ENCODE data around the gene ESPNL.

Gene ESPNL

DNA sequence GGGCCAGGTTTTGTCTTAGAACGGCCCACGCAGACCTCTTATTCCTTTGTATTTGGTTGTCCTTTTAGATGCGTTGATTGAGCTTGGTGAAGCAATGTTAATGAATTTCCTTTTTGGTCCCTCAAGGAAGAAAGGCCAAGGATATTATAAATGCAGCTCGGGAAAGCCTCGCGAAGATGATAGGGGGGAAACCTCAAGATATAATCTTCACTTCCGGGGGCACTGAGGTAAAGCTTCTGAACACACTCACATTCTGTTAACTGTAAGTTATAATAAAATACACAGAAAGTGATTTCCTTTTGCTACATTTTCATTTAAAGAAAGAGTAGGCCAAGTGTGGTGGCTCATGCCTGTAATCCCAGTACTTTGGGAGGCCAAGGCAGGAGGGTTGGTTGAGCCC lies 32.2 kb upstream of the ESPNL start:
- Histone ChIP-seq H4K91ac (ENCODE audit: low read length) (no peak overlapping the region), H3K36me3 (ENCODE audit: control insufficient read depth in 1 of 2, insufficient read depth in 2 of 2, low read depth in 1 of 2, low read length in 2 of 2) (peaks cover 28 to 71% of the 10 kb centered on the region in 2 experiments), H2BK120ac (ENCODE audit: low read depth, low read length) (no peak overlapping the region), H4K8ac (ENCODE audit: low read length) (no peak overlapping the region), H2BK12ac (ENCODE audit: low read length in 2 of 2) (no peak overlapping the region), H3K4me1 (ENCODE audit: control insufficient read depth, insufficient read depth, low read depth, low read length) (peaks cover 7% of the 10 kb centered on the region), H3K9me3 (ENCODE audit: control insufficient read depth, low read length) (peaks cover 14% of the 10 kb centered on the region), H3K9ac (ENCODE audit: low read length) (no peak overlapping the region), H3K27ac (ENCODE audit: low read length, poor library complexity, severe bottlenecking) (no peak overlapping the region), H3K4me3 (ENCODE audit: insufficient read depth in 1 of 2, low read depth in 1 of 2, low read length in 2 of 2) (no peak overlapping the region), H2AK5ac (ENCODE audit: low read length, severe bottlenecking) (no peak overlapping the region), H2AFZ (ENCODE audit: low read depth, low read length) (no peak overlapping the region), H3K4ac (ENCODE audit: low read depth in 1 of 2, low read length in 2 of 2) (no peak overlapping the region), H2BK5ac (ENCODE audit: low read depth, low read length, poor library complexity, severe bottlenecking) (no peak overlapping the region), H3K23ac (ENCODE audit: low read length in 2 of 2) (no peak overlapping the region), H3K14ac (ENCODE audit: low read length in 2 of 2) (no peak overlapping the region), H3K4me2 (ENCODE audit: low read length, poor library complexity, severe bottlenecking) (no peak overlapping the region), H3K18ac (ENCODE audit: low read depth in 1 of 2, low read length in 2 of 2) (no peak overlapping the region), H2BK15ac (ENCODE audit: low read depth, poor library complexity, severe bottlenecking) (no peak overlapping the region), H3K79me1 (replicated peaks; ENCODE audit: low read length, poor library complexity, severe bottlenecking) (peaks cover 15% of the 10 kb centered on the region), H3K27me3 (ENCODE audit: control insufficient read depth in 1 of 2, insufficient read depth in 1 of 2, low read length in 2 of 2) (no peaks in the 10 kb centered on the region)
- DNase-seq: no peak
- WGBS: 98% methylated on average over 6 of the region's 7 CpGs

DNA sequence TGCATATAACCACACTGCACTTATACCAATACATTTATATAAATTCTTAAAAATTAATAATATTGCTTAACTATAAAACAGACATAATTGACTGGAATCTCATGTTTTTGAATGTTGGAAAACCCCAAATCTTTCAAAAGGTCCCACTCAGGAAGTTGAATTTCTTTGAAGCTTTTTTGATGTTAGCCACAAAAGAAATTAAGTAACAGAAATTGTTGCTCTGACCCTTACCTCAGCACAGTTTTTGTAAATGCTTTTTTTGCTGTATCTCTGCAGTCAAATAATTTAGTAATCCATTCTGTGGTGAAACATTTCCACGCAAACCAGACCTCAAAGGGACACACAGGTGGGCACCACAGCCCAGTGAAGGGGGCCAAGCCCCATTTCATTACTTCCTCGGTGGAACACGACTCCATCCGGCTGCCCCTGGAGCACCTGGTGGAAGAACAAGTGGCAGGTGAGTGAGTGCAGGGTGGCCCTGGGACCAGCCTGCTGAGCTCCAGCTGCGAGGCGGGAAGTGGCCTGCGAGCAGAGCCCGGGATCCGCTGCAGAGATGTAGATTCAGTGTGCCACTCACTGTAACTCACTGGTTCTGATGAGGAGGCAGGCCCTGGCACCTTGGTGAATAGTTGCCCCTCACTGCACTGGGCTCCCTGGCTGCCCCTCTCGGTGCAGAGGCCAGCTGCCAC lies 31.0 kb upstream of the ESPNL start:
- Histone ChIP-seq H2BK12ac (ENCODE audit: low read length in 2 of 2) (no peak overlapping the region), H3K9me3 (ENCODE audit: control insufficient read depth, low read length) (peaks cover 24% of the 10 kb centered on the region), H2BK15ac (ENCODE audit: low read depth, poor library complexity, severe bottlenecking) (no peak overlapping the region), H3K23ac (ENCODE audit: low read length in 2 of 2) (no peak overlapping the region), H4K91ac (ENCODE audit: low read length) (no peak overlapping the region), H2AFZ (ENCODE audit: low read depth, low read length) (no peak overlapping the region), H3K14ac (ENCODE audit: low read length in 2 of 2) (no peak overlapping the region), H3K4me2 (ENCODE audit: low read length, poor library complexity, severe bottlenecking) (no peak overlapping the region), H3K27me3 (ENCODE audit: control insufficient read depth in 1 of 2, insufficient read depth in 1 of 2, low read length in 2 of 2) (no peaks in the 10 kb centered on the region), H3K79me1 (replicated peaks; ENCODE audit: low read length, poor library complexity, severe bottlenecking) (peaks cover 15% of the 10 kb centered on the region), H4K8ac (ENCODE audit: low read length) (no peak overlapping the region), H3K4me1 (ENCODE audit: control insufficient read depth, insufficient read depth, low read depth, low read length) (peaks cover 2% of the 10 kb centered on the region), H3K4me3 (ENCODE audit: insufficient read depth in 1 of 2, low read depth in 1 of 2, low read length in 2 of 2) (no peak overlapping the region), H3K27ac (ENCODE audit: low read length, poor library complexity, severe bottlenecking) (no peak overlapping the region), H3K36me3 (ENCODE audit: control insufficient read depth in 1 of 2, insufficient read depth in 2 of 2, low read depth in 1 of 2, low read length in 2 of 2) (peaks cover 31 to 76% of the 10 kb centered on the region in 2 experiments), H2BK120ac (ENCODE audit: low read depth, low read length) (no peak overlapping the region), H2BK5ac (ENCODE audit: low read depth, low read length, poor library complexity, severe bottlenecking) (no peak overlapping the region), H2AK5ac (ENCODE audit: low read length, severe bottlenecking) (no peak overlapping the region), H3K4ac (ENCODE audit: low read depth in 1 of 2, low read length in 2 of 2) (no peak overlapping the region), H3K9ac (ENCODE audit: low read length) (no peak overlapping the region), H3K18ac (ENCODE audit: low read depth in 1 of 2, low read length in 2 of 2) (no peak overlapping the region)
- WGBS: 97% methylated on average over 10 of the region's 10 CpGs
- no peak for DNase-seq

GRCh38 chr2:238069877-238070276 lies 30.3 kb upstream of the ESPNL start:
- H2AK5ac ChIP-seq (ENCODE audit: low read length, severe bottlenecking): no peak overlapping the region
- WGBS: 100% methylated on average over 8 of the region's 9 CpGs
- H3K18ac ChIP-seq (ENCODE audit: low read depth in 1 of 2, low read length in 2 of 2): no peak overlapping the region
- H3K36me3 ChIP-seq (ENCODE audit: control insufficient read depth in 1 of 2, insufficient read depth in 2 of 2, low read depth in 1 of 2, low read length in 2 of 2): peaks cover 31 to 71% of the 10 kb centered on the region in 2 experiments
- no peak overlapping the region for H2AFZ ChIP-seq (ENCODE audit: low read depth, low read length)
- H3K14ac ChIP-seq (ENCODE audit: low read length in 2 of 2): no peak overlapping the region
- H3K4me2 ChIP-seq (ENCODE audit: low read length, poor library complexity, severe bottlenecking): no peak overlapping the region
- H3K4me1 ChIP-seq (ENCODE audit: control insufficient read depth, insufficient read depth, low read depth, low read length): no peaks in the 10 kb centered on the region
- no peak overlapping the region for H3K23ac ChIP-seq (ENCODE audit: low read length in 2 of 2)
- H3K79me1 ChIP-seq (replicated peaks; ENCODE audit: low read length, poor library complexity, severe bottlenecking): peaks cover 13% of the 10 kb centered on the region
- H2BK5ac ChIP-seq (ENCODE audit: low read depth, low read length, poor library complexity, severe bottlenecking): no peak overlapping the region
- H2BK12ac ChIP-seq (ENCODE audit: low read length in 2 of 2): no peak overlapping the region
- H2BK120ac ChIP-seq (ENCODE audit: low read depth, low read length): no peak overlapping the region
- H3K9ac ChIP-seq (ENCODE audit: low read length): no peak overlapping the region
- no peak overlapping the region for H3K4me3 ChIP-seq (ENCODE audit: insufficient read depth in 1 of 2, low read depth in 1 of 2, low read length in 2 of 2)
- H3K4ac ChIP-seq (ENCODE audit: low read depth in 1 of 2, low read length in 2 of 2): no peak overlapping the region
- H3K9me3 ChIP-seq (ENCODE audit: control insufficient read depth, low read length): peaks cover 27% of the 10 kb centered on the region
- no peak overlapping the region for H3K27ac ChIP-seq (ENCODE audit: low read length, poor library complexity, severe bottlenecking)
- H4K8ac ChIP-seq (ENCODE audit: low read length): no peak overlapping the region
- no peak overlapping the region for H4K91ac ChIP-seq (ENCODE audit: low read length)
- DNase-seq: no peak
- H3K27me3 ChIP-seq (ENCODE audit: control insufficient read depth in 1 of 2, insufficient read depth in 1 of 2, low read length in 2 of 2): no peaks in the 10 kb centered on the region
- no peak overlapping the region for H2BK15ac ChIP-seq (ENCODE audit: low read depth, poor library complexity, severe bottlenecking)

DNA sequence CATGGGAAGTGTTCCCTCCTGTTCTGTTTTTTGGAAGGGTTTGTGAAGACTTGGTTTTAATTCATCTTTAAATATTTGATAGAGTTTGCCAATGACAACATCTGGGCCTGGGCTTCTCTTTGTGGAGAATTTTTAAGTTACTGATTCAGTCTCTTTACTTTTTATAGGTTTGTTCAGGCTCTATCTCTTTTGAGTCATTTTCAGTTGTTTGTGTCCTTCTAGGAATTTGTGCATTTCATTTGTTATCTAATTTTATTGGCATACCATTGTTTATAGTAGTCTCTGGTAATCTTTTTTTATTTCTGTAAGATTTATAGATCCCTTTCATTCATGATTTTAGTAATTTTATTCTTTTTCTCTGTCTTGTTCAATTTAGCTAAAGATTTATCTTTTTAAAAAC lies 24.7 kb upstream of the ESPNL start:
- Histone ChIP-seq H2BK120ac (ENCODE audit: low read depth, low read length) (no peak overlapping the region), H2BK5ac (ENCODE audit: low read depth, low read length, poor library complexity, severe bottlenecking) (no peak overlapping the region), H3K36me3 (ENCODE audit: control insufficient read depth in 1 of 2, insufficient read depth in 2 of 2, low read depth in 1 of 2, low read length in 2 of 2) (peaks cover 6 to 29% of the 10 kb centered on the region in 2 experiments), H4K8ac (ENCODE audit: low read length) (no peak overlapping the region), H3K9ac (ENCODE audit: low read length) (no peak overlapping the region), H3K4ac (ENCODE audit: low read depth in 1 of 2, low read length in 2 of 2) (no peak overlapping the region), H2BK12ac (ENCODE audit: low read length in 2 of 2) (no peak overlapping the region), H3K27me3 (ENCODE audit: control insufficient read depth in 1 of 2, insufficient read depth in 1 of 2, low read length in 2 of 2) (no peaks in the 10 kb centered on the region), H3K14ac (ENCODE audit: low read length in 2 of 2) (no peak overlapping the region), H2AK5ac (ENCODE audit: low read length, severe bottlenecking) (no peak overlapping the region), H4K91ac (ENCODE audit: low read length) (no peak overlapping the region), H3K4me2 (ENCODE audit: low read length, poor library complexity, severe bottlenecking) (no peak overlapping the region), H2BK15ac (ENCODE audit: low read depth, poor library complexity, severe bottlenecking) (no peak overlapping the region), H3K79me1 (replicated peaks; ENCODE audit: low read length, poor library complexity, severe bottlenecking) (peaks cover 9% of the 10 kb centered on the region), H3K18ac (ENCODE audit: low read depth in 1 of 2, low read length in 2 of 2) (no peak overlapping the region), H3K9me3 (ENCODE audit: control insufficient read depth, low read length) (peaks cover 27% of the 10 kb centered on the region), H3K4me3 (ENCODE audit: insufficient read depth in 1 of 2, low read depth in 1 of 2, low read length in 2 of 2) (no peak overlapping the region), H2AFZ (ENCODE audit: low read depth, low read length) (no peak overlapping the region), H3K27ac (ENCODE audit: low read length, poor library complexity, severe bottlenecking) (no peak overlapping the region), H3K23ac (ENCODE audit: low read length in 2 of 2) (no peak overlapping the region), H3K4me1 (ENCODE audit: control insufficient read depth, insufficient read depth, low read depth, low read length) (no peaks in the 10 kb centered on the region)
- DNase-seq: no peak
